NCI-H2107 treated with DMSO at 0.1 percent for 48 hours (cell line): ENCODE results near the gene RBKS.
A peak's percentile ranks its signal among the peaks of the same experiment; 100 is the strongest.

Experiments used
- DNase-seq: peaks from one replicate; lab custom pipeline; 2025; ENCODE audit not compliant: unreplicated experiment; lab: John Stamatoyannopoulos, UW

RBKS gene

DNA sequence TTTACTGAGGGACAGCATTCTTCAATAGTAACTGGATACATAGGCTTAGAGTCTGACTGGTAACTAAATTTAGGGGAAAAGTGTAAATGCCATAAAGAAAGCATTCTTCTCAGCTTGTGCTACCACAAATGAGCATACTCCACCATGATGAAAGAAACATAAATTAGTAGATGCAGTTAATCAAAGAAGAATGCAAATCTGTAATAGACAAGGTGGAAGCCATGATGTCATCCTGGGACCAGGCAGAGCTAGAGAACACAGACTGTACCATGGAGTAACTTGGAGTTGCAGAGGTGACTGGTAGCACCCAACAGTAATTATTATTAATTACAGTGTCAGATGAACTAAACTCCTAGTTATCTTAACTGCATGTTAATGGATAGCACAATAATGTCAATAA is 51.7 kb downstream of the RBKS start:
- DNase-seq: no peak

- DNase-seq: no peak
Observed at GRCh38 chr2:27833931-27834330, 56.3 kb downstream of the RBKS start.

DNA sequence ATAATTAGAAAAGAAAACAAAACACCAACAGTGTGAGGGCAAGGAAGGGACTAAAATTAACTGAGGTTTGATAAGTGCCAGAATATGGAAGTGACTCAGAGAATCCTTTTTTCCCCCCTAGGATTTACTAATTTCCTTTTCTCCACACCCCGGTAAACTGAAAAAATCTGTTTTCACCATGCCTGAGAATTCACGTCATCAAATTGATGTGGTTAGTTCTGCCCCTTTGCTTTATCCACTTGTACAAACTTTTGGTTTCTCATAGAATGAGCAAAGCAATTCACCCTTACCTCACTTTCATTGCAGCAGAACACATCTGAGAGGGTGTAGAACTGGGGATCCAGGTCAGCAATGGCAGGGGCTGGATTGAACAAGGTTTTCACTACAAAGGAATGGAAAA is 57.8 kb downstream of the RBKS start:
- DNase-seq: no peak

GRCh38 chr2:27831279-27832050 is 58.7 kb downstream of the RBKS start:
- DNase-seq: no peak

GRCh38 chr2:27830656-27831055 is 59.5 kb downstream of the RBKS start:
- no peak for DNase-seq

GRCh38 chr2:27829791-27830190 is 60.4 kb downstream of the RBKS start:
- DNase-seq: no peak

DNA sequence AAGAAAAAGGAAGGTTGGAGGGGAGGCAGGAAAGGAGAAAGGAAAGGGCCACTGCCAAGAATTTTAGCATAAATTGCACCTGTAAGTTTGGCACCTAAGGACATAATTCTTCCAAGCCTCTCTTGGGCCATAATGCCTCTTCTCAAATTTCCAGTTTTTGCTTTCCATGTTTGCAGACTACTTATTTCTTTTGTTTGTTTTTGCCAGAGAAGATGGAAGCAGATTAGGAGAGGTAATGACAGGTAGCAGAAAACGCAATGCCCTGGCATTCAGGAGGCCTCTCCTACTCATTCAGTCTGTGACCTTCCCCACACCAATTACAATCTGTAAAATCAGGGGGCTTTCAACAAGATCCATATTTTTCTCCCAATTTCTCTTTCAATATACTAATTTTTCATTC is 61.9 kb downstream of the RBKS start:
- peak; percentile 51 for DNase-seq

- DNase-seq: no peak
Observed at GRCh38 chr2:27824401-27824800, 65.8 kb downstream of the RBKS start.

GRCh38 chr2:27823569-27823968 is 66.6 kb downstream of the RBKS start:
- no peak for DNase-seq

GRCh38 chr2:27823135-27823534 is 67.1 kb downstream of the RBKS start:
- DNase-seq: no peak

DNA sequence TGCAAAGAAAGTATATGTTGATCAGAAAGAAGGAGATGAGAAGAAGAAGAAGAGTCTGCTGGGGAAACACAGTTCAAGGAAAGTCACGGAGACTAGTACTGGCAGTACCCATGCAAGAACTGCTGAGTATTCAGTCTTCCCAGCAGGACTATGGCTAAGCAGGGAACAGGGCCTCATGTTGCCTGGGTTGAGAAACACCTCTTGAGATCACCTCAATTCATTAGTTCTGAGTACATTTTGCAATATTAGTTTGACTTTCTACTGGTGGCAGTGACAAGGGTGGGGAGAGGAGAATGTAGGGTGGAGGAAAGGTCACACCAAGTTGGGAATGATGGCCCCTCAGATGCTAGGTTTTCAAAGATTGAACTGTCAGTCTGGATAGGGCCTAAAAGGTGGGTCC is 68.1 kb downstream of the RBKS start:
- no peak for DNase-seq

DNA sequence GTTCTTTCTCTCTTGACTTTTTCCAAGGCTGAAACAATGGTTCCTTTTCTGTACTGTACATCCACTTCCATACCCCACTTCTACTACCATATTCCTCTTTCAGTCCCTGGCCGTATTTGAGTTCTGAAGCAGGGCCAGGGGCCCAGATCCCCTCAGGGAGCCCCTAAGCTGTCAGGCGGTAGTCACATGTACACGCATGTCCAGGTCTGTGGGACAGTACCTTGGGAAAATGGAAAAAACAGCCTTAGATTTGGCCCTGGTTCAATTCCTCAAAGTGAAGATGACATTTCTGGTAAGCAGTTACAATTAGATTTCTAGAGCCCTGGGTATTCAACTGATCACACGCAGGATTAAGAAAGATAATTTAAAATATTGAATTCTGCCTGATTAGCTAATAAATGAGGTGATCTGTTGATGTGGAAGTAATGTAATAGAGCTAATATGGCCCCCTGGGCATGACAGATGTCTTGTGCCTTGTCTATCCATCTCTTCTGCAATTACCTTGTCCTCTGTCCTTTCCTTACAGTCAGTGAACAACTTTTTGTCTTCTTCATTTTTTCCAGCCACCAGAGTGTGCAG is 74.2 kb downstream of the RBKS start:
- DNase-seq: no peak

- DNase-seq: no peak
Observed at GRCh38 chr2:27814758-27815157, 75.4 kb downstream of the RBKS start.

- DNase-seq: no peak
Observed at GRCh38 chr2:27811768-27812167, 78.4 kb downstream of the RBKS start.

DNA sequence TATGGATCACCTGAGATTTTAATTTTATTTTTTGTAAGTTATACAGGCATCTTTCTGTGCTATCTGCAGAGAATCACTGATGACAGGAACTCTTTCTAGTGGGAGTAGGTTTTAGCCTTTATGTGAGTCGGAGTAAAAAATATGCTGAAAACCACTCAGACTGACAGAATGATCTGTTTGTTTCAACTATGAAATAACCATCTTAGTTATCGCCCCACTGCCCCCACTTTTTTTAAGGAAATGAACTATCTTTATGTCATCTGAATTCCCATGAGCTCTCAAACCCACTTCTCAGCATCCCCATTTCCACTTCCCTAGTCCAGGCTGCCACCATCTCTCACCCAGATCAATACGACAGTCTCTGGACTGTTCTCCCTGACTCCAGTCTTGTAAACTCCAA is 79.7 kb downstream of the RBKS start:
- DNase-seq: no peak

- no peak for DNase-seq
Observed at GRCh38 chr2:27809761-27810241, 80.4 kb downstream of the RBKS start.

DNA sequence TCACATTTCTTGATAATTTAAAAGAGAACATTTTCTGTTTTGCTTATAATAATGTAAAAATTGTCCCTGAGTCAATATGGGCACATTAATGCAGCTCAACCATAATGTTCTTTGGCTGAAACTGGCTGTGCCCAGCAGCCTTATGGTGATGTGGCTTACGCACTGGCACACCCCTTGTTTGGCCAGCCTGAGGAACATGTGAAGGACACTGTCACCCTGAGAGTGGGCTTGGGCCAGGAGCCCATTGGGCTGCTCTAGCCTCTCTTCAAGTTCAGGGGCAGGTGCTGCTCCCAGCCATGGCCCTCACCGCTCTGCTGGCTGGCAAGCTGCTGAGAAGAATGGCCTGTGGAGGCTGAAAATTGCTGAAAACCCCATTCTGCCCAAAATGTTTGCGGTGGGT is 81.2 kb downstream of the RBKS start:
- DNase-seq: no peak

- no peak for DNase-seq
Observed at GRCh38 chr2:27808418-27808817, 81.8 kb downstream of the RBKS start.

DNA sequence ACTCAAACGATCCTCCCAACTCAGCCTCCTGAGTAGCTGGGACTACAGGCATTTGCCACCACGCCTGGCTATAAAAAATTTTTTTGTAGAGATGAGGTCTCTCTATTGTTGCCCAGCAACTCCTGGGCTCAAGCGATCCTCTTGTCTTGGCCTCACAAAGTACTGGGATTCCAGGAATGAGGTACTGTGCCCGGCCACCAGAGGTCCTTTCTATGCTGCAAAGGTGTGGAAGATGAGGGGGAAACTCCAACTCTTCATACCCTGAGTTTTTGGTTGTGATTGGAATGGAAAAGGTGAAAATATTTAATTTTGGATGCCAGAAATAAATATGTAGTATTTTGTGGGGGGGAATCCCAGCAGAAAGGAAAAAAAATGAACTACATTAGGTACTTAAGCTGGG is 82.7 kb downstream of the RBKS start:
- DNase-seq: no peak

- DNase-seq: no peak
Observed at GRCh38 chr2:27806311-27807059, 83.7 kb downstream of the RBKS start.

GRCh38 chr2:27805180-27805579 is 85.0 kb downstream of the RBKS start:
- no peak for DNase-seq

- DNase-seq: no peak
Observed at GRCh38 chr2:27804146-27804545, 86.0 kb downstream of the RBKS start.
